GM18873 (cell line): ENCODE measurements around the gene OR1D2.
"Not testable (repeated sequence)": the region's sequence is repeated elsewhere in the genome, so short reads cannot be mapped to it uniquely, and the experiment has no call there.

Source experiments
- ATAC-seq: cut with Tn5 transposase; IDR thresholded peaks from one replicate; pipeline ENCODE4 v1.9.1; 2021; ENCODE audit warnings: mild to moderate bottlenecking, moderate library complexity, moderate number of reproducible peaks; ENCODE audit not compliant: unreplicated experiment, low FRiP score

The OR1D2 gene, protein sequence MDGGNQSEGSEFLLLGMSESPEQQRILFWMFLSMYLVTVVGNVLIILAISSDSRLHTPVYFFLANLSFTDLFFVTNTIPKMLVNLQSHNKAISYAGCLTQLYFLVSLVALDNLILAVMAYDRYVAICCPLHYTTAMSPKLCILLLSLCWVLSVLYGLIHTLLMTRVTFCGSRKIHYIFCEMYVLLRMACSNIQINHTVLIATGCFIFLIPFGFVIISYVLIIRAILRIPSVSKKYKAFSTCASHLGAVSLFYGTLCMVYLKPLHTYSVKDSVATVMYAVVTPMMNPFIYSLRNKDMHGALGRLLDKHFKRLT

DNA sequence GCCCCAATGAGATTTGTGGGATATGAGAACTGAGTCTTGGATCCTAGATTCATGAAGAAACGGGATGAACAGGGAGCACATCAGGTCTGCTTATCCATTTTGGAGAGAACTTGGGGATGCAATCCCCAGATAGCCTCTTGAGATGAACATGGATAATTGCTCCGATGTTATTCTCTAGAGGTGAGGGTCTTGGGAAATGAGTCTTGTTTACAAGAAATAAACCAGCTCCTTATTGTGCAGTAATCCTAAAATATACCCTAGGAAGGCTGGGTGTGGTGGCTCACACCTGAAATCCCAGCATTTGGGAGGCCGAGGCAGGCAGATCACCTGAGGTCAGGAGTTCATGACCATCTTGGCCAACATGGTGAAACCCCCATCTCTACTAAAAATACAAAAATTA is at the start of gene OR1D2:
OR1D2 (minus strand) TSS at position 101 of the 400 bp plus-strand sequence. CDS start 11,426 bp downstream, outside the sequence.
- no peak for ATAC-seq

DNA sequence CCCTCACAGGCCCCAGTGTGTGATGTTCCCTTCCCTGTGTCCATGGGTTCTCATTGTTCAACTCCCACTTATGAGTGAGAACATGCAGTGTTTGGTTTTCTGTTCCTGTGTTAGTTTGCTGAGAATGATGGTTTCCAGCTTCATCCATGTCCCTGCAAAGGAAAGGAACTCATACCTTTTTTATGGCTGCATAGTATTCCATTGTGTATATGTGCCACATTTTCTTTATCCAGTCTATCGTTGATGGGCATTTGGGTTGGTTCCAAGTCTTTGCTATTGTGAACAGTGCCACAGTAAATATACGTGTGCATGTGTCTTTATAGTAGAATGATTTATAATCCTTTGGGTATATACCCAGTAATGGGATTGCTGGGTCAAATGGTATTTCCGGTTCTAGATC is 33.3 kb upstream of the OR1D2 start:
- not testable (repeated sequence) for ATAC-seq

DNA sequence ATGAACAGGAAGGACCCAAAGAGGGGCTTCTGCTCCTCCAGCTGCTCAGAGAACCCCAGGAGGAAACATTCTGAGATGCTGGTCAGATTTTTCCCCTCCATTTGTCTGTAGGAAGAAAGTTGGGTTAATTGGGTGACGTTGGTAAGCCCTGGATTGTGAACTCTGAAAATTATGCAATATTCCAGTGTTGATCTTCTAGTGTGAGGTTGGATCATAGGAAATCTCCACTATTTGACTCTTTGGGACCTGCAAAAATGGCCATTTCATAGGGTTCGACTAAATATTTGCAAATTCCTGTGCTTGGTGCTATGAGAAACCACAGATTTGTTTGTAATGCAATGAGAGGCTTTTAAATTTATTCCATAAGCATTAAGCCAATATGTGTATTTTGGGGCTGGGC is 23.2 kb upstream of the OR1D2 start, which contains the start of gene OR1G1:
OR1G1 (minus strand) TSS at position 101 of the 400 bp plus-strand sequence; CDS start at position 101, 0 bp downstream.
- no peak for ATAC-seq

DNA sequence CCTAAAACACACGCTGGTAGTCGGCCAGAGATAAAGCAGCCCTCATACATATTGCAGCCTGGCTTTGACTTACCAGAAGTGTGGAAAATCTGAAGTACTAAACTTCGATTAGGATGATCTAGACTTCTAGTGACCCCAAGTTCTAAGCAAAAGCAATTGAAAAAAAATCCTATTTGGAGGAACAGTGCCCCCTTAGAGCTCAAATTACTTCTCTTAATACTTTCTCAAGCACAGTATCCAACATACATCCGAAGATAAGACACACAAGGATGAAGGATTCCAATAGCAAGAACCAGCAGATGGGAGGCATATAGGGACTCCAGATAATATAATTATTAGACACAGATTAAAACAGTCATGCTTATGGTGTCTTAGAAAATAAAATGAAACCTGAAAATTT is 30.4 kb downstream of the OR1D2 start:
- not testable (repeated sequence) for ATAC-seq

DNA sequence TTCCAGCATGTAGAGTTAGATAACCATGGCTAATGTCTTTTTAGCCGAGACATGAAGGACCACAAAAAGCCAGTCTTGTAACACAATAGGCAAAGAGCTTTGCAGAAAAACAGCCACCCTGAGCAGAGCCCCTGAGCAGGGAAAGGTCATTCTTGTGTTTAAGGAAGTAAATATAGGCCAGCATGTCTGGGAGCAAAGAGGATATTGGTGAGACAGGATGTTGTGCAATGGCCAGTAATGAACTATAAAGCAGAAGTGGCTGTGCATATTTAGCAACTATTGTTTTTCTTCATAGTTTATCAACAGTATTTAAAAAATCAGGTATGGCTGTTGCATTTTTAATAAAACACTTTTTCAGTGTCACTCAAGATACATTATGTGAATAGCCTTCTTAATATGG is 39.0 kb downstream of the OR1D2 start:
- not testable (repeated sequence) for ATAC-seq

DNA sequence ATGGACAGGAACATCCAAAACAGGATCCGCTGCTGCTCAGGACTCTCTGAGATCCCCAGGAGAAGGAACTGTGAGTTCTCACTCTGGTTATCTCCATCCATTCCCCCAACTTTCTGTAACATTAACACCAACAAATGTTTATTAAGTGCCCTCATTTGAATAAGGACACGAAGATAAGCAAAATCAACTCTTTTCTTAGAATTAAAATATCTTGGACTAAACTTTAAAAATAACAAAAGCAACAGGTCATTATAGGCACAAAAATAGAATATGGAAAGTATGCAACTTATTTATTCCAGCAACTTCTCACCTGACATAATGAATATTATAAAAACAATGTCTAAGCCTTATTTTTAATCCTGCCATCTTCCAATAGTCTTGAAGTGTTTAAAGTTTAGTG is 40.7 kb downstream of the OR1D2 start, which contains the start of gene OR1D5:
OR1D5 (minus strand) TSS at position 101 of the 400 bp plus-strand sequence; CDS start at position 101, 0 bp downstream.
- ATAC-seq = not testable (repeated sequence)

DNA sequence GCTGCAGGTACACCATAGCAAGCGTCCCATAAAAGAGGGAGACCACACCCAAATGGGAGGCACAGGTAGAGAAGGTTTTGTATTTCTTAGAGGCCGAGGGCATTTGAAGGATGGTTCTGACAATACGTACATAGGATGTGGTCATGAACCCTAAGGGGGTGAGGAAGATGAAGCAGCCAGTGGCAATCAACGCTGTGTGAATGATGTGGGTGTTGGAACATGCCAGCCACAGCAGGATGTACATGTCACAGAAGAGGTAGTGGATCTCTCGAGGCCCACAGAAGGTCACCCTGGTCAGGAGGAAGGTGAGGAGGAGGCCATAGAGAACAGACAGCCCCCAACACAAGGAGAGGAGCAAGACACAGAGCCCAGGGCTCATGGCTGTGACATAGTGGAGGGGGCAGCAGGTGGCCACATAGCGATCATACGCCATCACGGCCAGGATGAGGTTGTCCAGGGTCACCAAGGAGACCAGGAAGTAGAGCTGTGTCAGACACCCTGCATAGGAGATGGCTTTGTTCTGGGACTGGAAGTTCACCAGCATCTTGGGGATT is 41.3 kb downstream of the OR1D2 start:
- not testable (repeated sequence) for ATAC-seq

DNA sequence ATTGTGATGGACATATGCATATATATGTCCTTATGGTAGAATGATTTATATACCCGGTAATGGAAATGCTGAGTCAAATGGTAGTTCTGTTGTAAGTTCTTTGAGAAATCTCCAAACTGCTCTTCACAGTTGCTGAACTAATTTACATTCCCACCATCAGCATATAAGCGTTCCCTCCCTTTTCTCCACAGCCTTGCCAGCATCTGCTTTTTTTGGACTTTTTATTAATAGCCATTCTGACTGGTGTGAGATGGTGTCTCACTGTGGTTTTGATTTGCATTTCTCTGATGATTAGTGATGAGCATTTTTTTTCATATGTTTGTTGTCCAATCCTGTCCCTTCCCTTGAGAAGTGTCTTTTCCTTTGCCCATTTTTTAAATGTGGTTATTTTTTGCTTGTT is 49.4 kb downstream of the OR1D2 start:
- ATAC-seq = not testable (repeated sequence)

DNA sequence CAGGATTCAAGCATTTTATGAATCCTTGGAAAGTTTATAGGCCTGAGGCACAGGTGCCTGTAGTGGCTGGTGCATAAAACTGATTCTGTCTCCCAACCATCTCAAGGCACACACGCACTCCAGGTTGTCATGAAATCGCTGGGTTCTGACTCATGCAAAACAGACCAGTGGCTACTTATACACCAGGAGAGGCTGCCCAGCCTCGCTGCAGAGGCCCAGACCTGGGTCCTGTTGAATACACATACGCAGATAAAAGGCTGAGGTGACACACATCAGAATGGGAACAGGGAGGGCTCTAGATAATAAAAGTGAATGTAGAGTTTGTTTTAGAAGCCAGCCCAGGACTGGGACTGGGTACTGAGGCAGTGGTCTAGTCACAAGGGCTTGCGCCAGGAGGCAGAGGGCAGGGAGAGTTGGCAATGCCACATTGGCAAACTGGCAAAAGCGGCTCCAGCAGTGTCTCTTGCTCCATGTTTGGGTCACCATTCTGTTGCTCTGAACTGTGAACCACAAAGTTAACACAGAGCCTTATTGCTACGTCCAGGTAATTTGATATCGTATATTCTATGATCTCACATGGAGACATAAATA is 54.4 kb downstream of the OR1D2 start:
- no peak for ATAC-seq

DNA sequence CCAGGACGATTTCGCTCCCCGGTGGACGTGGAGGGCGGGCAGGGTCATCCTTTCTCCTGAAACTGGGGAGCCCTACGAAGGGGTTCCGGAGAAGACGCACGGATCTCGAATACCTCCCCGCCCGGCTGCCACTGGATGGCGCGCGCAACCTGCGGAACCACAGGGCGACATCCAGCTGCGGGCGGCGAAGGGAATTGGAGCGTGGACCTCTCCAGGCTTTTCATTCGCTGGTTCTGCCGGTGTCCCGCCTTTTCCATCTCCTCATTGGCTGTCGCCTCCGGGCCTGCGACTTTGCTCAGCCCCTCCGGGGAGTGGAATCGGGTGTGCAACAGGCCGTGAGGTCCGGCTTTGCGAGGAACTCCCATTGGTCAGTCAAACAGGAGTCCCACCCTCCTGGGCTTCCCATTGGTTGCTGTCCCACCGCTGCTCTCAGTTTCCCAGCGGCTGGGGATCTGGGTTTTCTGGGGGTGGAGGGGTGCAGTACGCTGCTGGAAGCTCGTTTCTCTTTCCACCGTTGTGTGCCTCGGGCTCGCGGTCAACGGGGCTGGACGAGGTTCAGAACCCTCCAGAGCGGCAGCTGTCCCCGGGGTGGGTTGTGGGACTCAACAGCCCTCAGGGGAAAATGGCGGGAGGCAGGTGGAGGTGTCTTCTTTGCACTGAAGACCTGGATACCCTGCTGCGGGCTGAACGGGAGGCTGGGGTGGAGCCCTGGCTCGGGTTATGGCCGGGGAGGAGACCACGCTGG is 55.3 kb downstream of the OR1D2 start:
- peak; percentile 92 for ATAC-seq

DNA sequence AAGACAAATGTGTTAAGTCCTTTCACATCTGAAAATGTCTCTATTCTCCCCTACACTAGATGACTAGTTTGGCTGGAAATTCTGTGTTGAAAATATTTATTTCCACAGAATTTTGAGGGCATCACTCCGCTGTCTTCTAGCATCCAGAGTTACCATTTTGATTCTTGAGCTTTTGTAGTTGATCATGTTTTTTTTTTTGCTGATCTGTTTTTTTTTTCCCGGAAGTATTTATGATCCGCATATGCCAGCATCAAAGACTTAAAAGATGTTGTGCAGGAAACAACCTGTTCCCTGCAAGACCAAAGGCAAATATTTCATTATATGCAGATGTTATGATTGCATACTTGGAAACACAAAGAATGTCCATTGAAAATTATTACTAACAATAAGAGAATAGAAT is 57.5 kb downstream of the OR1D2 start:
- no peak for ATAC-seq

DNA sequence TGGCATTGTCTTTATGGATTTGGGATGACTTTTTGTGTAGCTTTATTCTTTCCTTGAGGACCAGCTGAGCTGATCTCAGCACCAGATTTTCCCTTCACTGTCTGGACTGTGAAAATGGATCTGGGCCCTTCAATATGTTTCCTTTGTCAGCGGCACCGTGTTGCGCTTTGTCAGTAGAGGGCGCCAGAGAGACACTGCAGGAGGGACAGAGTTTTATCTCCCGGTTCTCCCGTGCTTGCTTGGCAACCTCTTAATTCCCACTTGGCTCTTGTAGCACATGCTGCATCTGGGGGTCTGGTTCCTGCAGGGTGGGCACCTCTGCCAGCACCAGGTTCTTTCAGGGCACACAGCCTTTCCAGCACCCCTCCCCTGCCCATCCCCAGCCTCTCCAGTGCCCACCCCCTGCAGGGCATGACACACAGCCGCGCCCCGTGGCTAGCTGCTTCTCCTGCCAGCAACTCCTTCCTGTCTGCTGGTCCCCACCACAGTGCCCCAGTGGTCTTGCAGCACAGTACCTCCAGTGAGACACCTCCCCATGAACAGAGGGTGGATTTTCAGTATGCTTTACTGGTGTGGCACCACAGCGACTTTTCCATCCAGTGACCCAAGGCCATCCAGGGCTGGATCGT is 60.4 kb downstream of the OR1D2 start:
- no peak for ATAC-seq

DNA sequence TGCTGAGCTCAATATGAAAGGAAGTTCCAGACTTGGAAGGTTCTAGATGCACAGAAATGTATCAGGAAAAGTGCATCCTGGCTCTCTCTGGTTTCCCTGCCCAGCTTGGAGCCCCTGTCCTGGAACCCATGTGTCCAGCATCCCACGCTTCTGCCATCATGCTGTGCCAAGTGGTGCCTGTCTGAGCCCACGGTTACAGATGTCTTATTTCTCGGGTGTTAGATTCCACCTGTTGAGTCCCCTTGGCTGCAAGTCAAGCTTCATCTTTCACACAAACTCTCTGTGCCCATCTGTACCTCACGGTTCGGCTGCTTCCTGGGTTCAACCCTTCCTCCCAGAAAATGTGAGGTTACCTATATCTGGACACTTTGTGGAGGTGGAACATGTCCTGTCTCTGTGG is 63.3 kb downstream of the OR1D2 start:
- ATAC-seq = no peak

DNA sequence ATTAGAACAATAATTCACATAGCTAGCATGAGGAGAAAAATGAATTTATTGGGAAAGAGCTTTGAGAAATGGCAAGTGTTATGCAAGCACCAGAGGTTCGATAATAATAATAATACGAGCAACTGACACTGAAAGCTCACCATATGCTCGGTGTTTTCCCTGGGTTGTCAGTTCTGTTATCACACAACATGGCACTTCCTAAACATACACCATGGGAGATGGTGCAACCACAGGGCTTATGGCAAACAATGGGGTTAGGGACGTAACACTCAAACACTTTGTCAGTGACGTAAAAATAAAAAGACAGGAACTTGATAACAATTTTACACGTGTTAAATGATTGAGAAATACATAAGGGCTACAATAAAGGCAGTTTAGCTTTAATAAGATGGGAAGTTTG is 64.5 kb downstream of the OR1D2 start:
- no peak for ATAC-seq

DNA sequence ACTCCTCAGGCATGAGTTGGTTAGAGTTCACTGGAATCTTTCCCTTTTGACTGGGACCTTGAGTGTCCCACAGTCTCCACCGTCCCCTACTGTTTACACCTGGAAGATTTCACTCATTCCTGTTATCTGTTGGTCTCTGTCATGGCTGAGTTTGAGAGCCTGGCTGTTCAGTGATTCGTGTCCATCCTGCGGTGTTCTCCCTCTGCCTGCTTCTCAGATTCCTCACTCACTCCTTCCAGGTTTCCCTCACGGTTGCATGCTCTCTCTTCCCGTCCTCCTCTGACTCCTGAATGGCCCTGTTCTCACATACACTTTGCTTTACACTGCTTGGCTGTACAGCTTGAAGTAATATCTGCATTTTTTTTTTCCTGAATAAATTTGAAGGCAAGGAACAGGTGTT is 65.3 kb downstream of the OR1D2 start:
- ATAC-seq = no peak
